ENCODE results near the gene CLIP2. TPM values are rescaled to one million over a fixed set of nuclear protein-coding genes. Genes with fewer than 3 reads are reported as not detected.
"Not testable (repeated sequence)": the region's sequence is repeated elsewhere in the genome, so short reads cannot be mapped to it uniquely, and the experiment has no call there.

Gene CLIP2
- total RNA-seq, 2 experiments from 2014 or later = 1.3 to 1.5 TPM

GRCh38 chr7:74393722-74394121, 104.5 kb downstream of the CLIP2 start:
- CTCF ChIA-PET = interaction anchor here (1.7 kb wide), 1 partner anchor 187 kb away, joined by 5 read pairs; no protein-coding TSS in a partner anchor
- POLR2A ChIA-PET = not testable (repeated sequence)

GRCh38 chr7:74394601-74395000, 105.4 kb downstream of the CLIP2 start:
- CTCF ChIA-PET = interaction anchor here (1.7 kb wide), 1 partner anchor 187 kb away, joined by 5 read pairs; no protein-coding TSS in a partner anchor
- POLR2A ChIA-PET = not testable (repeated sequence)

GRCh38 chr7:74395745-74396311, 106.6 kb downstream of the CLIP2 start:
- POLR2A ChIA-PET = no interaction called here
- CTCF ChIA-PET = interaction anchor here (0.6 kb wide), 1 partner anchor 500 kb away, joined by 3 read pairs; no protein-coding TSS in a partner anchor

GRCh38 chr7:74396993-74397392, 107.8 kb downstream of the CLIP2 start:
- CTCF ChIA-PET = interaction anchor here (1.2 kb wide), 1 partner anchor 9 kb away, joined by 5 read pairs; no protein-coding TSS in a partner anchor
- POLR2A ChIA-PET = no interaction called here

GRCh38 chr7:74398426-74398825, 109.2 kb downstream of the CLIP2 start:
- ChIA-PET CTCF (no interaction called here), POLR2A (no interaction called here)

- CTCF ChIA-PET = no interaction called here
- POLR2A ChIA-PET = no interaction called here
Observed at GRCh38 chr7:74399006-74399405, 109.8 kb downstream of the CLIP2 start.

- POLR2A ChIA-PET = interaction anchor here (0.5 to 1.1 kb wide), 2 partner anchors 217 to 1464 kb away, joined by 3 to 4 read pairs; no protein-coding TSS in a partner anchor
Observed at GRCh38 chr7:74400420-74401136, 111.4 kb downstream of the CLIP2 start.

GRCh38 chr7:74401137-74401859, 112.1 kb downstream of the CLIP2 start:
- CTCF ChIA-PET = interaction anchor here (0.6 to 5.0 kb wide), 41 partner anchors 9 to 334 kb away, joined by 3 to 74 read pairs (median 4); partner anchors contain the start of genes CLIP2, LAT2 and RFC2
- POLR2A ChIA-PET = interaction anchor here (0.5 to 1.1 kb wide), 2 partner anchors 217 to 1464 kb away, joined by 3 to 4 read pairs; no protein-coding TSS in a partner anchor

More at GRCh38 chr7:74400420-74401136, 111.4 kb downstream of the CLIP2 start:
- CTCF ChIA-PET = interaction anchor here (0.7 to 5.0 kb wide), 33 partner anchors 12 to 329 kb away, joined by 3 to 74 read pairs (median 4); partner anchors contain the start of genes CLIP2, LAT2 and RFC2

GRCh38 chr7:74402668-74403067, 113.5 kb downstream of the CLIP2 start:
- ChIA-PET POLR2A (interaction anchor here (0.6 kb wide), 1 partner anchor 81 kb away, joined by 3 read pairs; no protein-coding TSS in a partner anchor), CTCF (interaction anchor here (0.7 to 5.0 kb wide), 6 partner anchors 48 to 335 kb away, joined by 3 to 74 read pairs (median 4); no protein-coding TSS in a partner anchor)

- ChIA-PET CTCF (interaction anchor here (0.8 to 5.0 kb wide), 3 partner anchors 47 to 335 kb away, joined by 3 to 74 read pairs (median 5); no protein-coding TSS in a partner anchor), POLR2A (no interaction called here)
Observed at GRCh38 chr7:74403521-74404387, 114.5 kb downstream of the CLIP2 start.

GRCh38 chr7:74404388-74404700, 115.1 kb downstream of the CLIP2 start:
- ChIA-PET POLR2A (no interaction called here), CTCF (interaction anchor here (0.8 to 5.0 kb wide), 2 partner anchors 198 to 336 kb away, joined by 3 to 74 read pairs; no protein-coding TSS in a partner anchor)

- ChIA-PET CTCF (interaction anchor here (0.8 to 5.0 kb wide), 3 partner anchors 15 to 336 kb away, joined by 3 to 74 read pairs (median 3); no protein-coding TSS in a partner anchor), POLR2A (no interaction called here)
Observed at GRCh38 chr7:74404741-74405140, 115.5 kb downstream of the CLIP2 start.

GRCh38 chr7:74405191-74405898, 116.1 kb downstream of the CLIP2 start:
- POLR2A ChIA-PET = interaction anchor here (0.6 kb wide), 1 partner anchor 95 kb away, joined by 7 read pairs; no protein-coding TSS in a partner anchor

GRCh38 chr7:74405899-74406512, 116.8 kb downstream of the CLIP2 start:
- CTCF ChIA-PET = interaction anchor here (0.8 to 1.2 kb wide), 2 partner anchors 9 to 17 kb away, joined by 3 to 5 read pairs; no protein-coding TSS in a partner anchor
- POLR2A ChIA-PET = interaction anchor here (0.6 kb wide), 1 partner anchor 95 kb away, joined by 7 read pairs; no protein-coding TSS in a partner anchor

More at GRCh38 chr7:74405191-74405898, 116.1 kb downstream of the CLIP2 start:
- CTCF ChIA-PET = interaction anchor here (1.2 to 5.0 kb wide), 2 partner anchors 16 to 199 kb away, joined by 3 to 74 read pairs; no protein-coding TSS in a partner anchor

- ChIA-PET POLR2A (no interaction called here), CTCF (no interaction called here)
Observed at GRCh38 chr7:74407958-74408357, 118.8 kb downstream of the CLIP2 start.

- ChIA-PET CTCF (interaction anchor here (0.6 to 1.0 kb wide), 3 partner anchors 16 to 392 kb away, joined by 3 to 4 read pairs (median 3); no protein-coding TSS in a partner anchor), POLR2A (no interaction called here)
Observed at GRCh38 chr7:74409571-74409970, 120.4 kb downstream of the CLIP2 start.

- POLR2A ChIA-PET = no interaction called here
- CTCF ChIA-PET = interaction anchor here (0.6 to 1.0 kb wide), 2 partner anchors 9 to 165 kb away, joined by 3 to 4 read pairs; no protein-coding TSS in a partner anchor
Observed at GRCh38 chr7:74410772-74411171, 121.6 kb downstream of the CLIP2 start.

Data from activated CD8-positive, alpha-beta memory T cell treated with anti-CD3 and anti-CD28 coated beads for 36 hours (primary cell).